Thymus (tissue), 11 donors: ENCODE measurements around the gene HES4. TPM values are rescaled to one million over a fixed set of nuclear protein-coding genes. Genes with fewer than 3 reads are reported as not detected.
"Not testable (repeated sequence)": the region's sequence is repeated elsewhere in the genome, so short reads cannot be mapped to it uniquely, and the experiment has no call there.

ENCODE experiments used
- DNase-seq, 9 donors: peaks; one replicate each; pipeline ENCODE4 v3.0.0-alpha.2; 2013; ENCODE audit warnings: low spot score in 9 of 9, low read depth in 6 of 9, missing footprints in 1 of 9
- H3K27ac ChIP-seq, 2 donors: one replicate each; pipeline ENCODE4 v1.5.1; 2013; ENCODE audit warnings: control low read depth in 1 of 2, low read depth in 1 of 2, low read length in 1 of 2, mild to moderate bottlenecking in 1 of 2, moderate library complexity in 1 of 2
- H3K27me3 ChIP-seq, 2 donors: one replicate each; pipeline ENCODE4 v1.5.1; 2013; ENCODE audit warnings: low read length in 1 of 2; ENCODE audit not compliant: control insufficient read depth in 2 of 2, insufficient read depth in 1 of 2
- H3K36me3 ChIP-seq, 2 donors: one replicate each; pipeline ENCODE4 v1.5.1; 2013; ENCODE audit warnings: low read length in 1 of 2, mild to moderate bottlenecking in 1 of 2, moderate library complexity in 1 of 2; ENCODE audit not compliant: control insufficient read depth in 2 of 2, insufficient read depth in 2 of 2
- H3K4me1 ChIP-seq, 2 donors: one replicate each; pipeline ENCODE4 v1.5.1; 2013; ENCODE audit warnings: low read length in 2 of 2; ENCODE audit not compliant: control insufficient read depth in 2 of 2, insufficient read depth in 2 of 2
- H3K4me3 ChIP-seq, 2 donors: one replicate each; pipeline ENCODE4 v1.5.1; 2013; ENCODE audit warnings: low read length in 2 of 2, control low read depth in 1 of 2, mild to moderate bottlenecking in 1 of 2
- H3K9me3 ChIP-seq, 2 donors: one replicate each; pipeline ENCODE4 v1.5.1; 2013; ENCODE audit warnings: low read length in 1 of 2, mild to moderate bottlenecking in 1 of 2; ENCODE audit not compliant: control insufficient read depth in 2 of 2, insufficient read depth in 1 of 2
- WGBS: extraction: QIAGEN DNeasy Blood & Tissue Kit; methylation state at CpG from one replicate; pipeline ENCODE4 v1.1.7; 2013; 5-methylcytosine and 5-hydroxymethylcytosine counted together
- polyA plus RNA-seq: library from polyadenylated mRNA; stranded (reverse); fragments of 200-250 nt; gene quantifications from one replicate; pipeline ENCODE4 v1.2.3, GENCODE V29; 2013
- total RNA-seq: library from RNA; stranded (reverse); fragments of 120-200 nt; gene quantifications from one replicate; pipeline ENCODE4 v1.2.4, GENCODE V29; 2013
- donor health status: healthy.

Gene HES4
- total and polyA plus RNA-seq, 2 donors: 15.5 to 61.3 TPM

- 74% methylated on average over 20 of the region's 20 CpGs for WGBS
- peak overlapping the region; percentile 61 to 98 for H3K27ac ChIP-seq
- H3K27me3 ChIP-seq: peaks cover under 1 to 1% of the 10 kb centered on the region in 2 donors
- peak in 1 of 9 donors; percentile 42 for DNase-seq
- H3K4me3 ChIP-seq: peak overlapping the region in 1 of 2 donors; percentile 85
- H3K9me3 ChIP-seq: peaks cover 0 to 16% of the 10 kb centered on the region in 2 donors
- peaks cover 14 to 34% of the 10 kb centered on the region in 2 donors for H3K4me1 ChIP-seq
- no peaks in the 10 kb centered on the region for H3K36me3 ChIP-seq
These were observed 15.1 kb upstream of the HES4 start for GRCh38 chr1:1014799-1015681.

- peaks cover 0 to 15% of the 10 kb centered on the region in 2 donors for H3K9me3 ChIP-seq
- H3K27me3 ChIP-seq: no peaks in the 10 kb centered on the region
- peak in 2 of 9 donors; percentile 64 to 81 for DNase-seq
- H3K4me3 ChIP-seq: peak overlapping the region; percentile 63 to 85
- H3K27ac ChIP-seq: peak overlapping the region; percentile 89 to 98
- H3K36me3 ChIP-seq: no peaks in the 10 kb centered on the region
- H3K4me1 ChIP-seq: peaks cover 14 to 32% of the 10 kb centered on the region in 2 donors
- 84% methylated on average over 41 of the region's 41 CpGs for WGBS
These were observed 14.2 kb upstream of the HES4 start for GRCh38 chr1:1013922-1014648.

- Histone ChIP-seq H3K27ac (peak within 1 kb of the TSS; percentile 91 to 98), H3K36me3 (no peaks in the 10 kb centered on the region), H3K27me3 (no peaks in the 10 kb centered on the region), H3K4me3 (peak within 1 kb of the TSS; percentile 63 to 85), H3K4me1 (peaks cover 12 to 29% of the 10 kb centered on the region in 2 donors), H3K9me3 (peaks cover 0 to 12% of the 10 kb centered on the region in 2 donors)
- WGBS: 10% methylated on average over 30 of the region's 30 CpGs
- peak; percentile 71 to 94 (median 81) for DNase-seq
These were observed 13.4 kb upstream of the HES4 start, which contains the start of gene ISG15 for GRCh38 chr1:1013105-1013921. TSS of gene ISG15 (plus strand) at chr1:1013497. CDS start at chr1:1013574, 77 bp downstream.

DNA sequence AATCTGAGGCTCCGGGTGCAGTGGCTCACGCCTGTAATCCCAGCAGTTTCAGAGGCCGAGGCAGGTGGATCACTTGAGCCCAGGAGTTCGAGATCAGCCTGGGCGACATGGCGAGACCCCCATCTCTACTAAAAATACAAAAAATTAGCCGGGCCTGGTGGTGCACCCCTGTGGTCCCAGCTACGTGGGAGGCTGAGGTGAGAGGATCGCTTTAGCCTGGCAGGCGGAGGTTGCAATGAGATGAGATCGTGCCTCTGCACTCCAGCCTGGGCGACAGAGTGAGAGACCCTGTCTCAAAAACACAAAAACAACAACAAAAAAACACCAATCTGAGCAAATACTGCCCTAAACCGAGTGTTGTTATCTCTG, 12.8 kb upstream of the HES4 start:
- Histone ChIP-seq H3K4me1 (peaks cover 12 to 29% of the 10 kb centered on the region in 2 donors), H3K9me3 (peaks cover 0 to 12% of the 10 kb centered on the region in 2 donors), H3K4me3 (peak overlapping the region; percentile 63 to 85), H3K27ac (peak overlapping the region; percentile 91 to 98)
- not testable (repeated sequence) for H3K27me3 ChIP-seq, H3K36me3 ChIP-seq, DNase-seq
- WGBS: 76% methylated on average over 13 of the region's 13 CpGs

GRCh38 chr1:1011396-1011949, 11.6 kb upstream of the HES4 start:
- peaks cover 2 to 6% of the 10 kb centered on the region in 2 donors for H3K27me3 ChIP-seq
- H3K4me1 ChIP-seq: peaks cover 12 to 29% of the 10 kb centered on the region in 2 donors
- H3K36me3 ChIP-seq: no peaks in the 10 kb centered on the region
- H3K27ac ChIP-seq: no peak overlapping the region
- H3K4me3 ChIP-seq: no peak overlapping the region
- peaks cover 0 to 12% of the 10 kb centered on the region in 2 donors for H3K9me3 ChIP-seq
- 73% methylated on average over 14 of the region's 14 CpGs for WGBS
- DNase-seq: no peak

DNA sequence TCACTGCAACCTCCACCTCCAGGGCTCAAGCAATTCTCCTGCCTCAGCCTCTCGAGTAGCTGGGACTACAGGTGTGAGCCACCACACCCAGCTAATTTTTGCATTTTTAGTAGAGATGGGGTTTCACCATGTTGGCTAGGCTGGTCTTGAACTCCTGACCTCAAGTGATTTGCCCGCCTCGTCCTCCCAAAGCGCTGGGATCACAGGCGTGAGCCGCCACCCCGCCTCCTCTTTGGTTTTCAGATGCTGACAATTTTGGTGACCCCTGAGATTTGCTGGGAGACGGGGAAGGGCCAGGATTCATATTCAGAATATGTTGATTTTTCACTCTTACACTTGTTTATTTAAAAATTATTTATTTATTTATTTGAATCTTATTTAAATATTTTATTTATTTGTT, 10.2 kb upstream of the HES4 start:
- not testable (repeated sequence) for DNase-seq, H3K9me3 ChIP-seq, H3K36me3 ChIP-seq, H3K27ac ChIP-seq, H3K4me3 ChIP-seq
- H3K27me3 ChIP-seq: peaks cover 6 to 19% of the 10 kb centered on the region in 2 donors
- H3K4me1 ChIP-seq: peaks cover 16 to 33% of the 10 kb centered on the region in 2 donors
- WGBS: 97% methylated on average over 8 of the region's 8 CpGs

DNA sequence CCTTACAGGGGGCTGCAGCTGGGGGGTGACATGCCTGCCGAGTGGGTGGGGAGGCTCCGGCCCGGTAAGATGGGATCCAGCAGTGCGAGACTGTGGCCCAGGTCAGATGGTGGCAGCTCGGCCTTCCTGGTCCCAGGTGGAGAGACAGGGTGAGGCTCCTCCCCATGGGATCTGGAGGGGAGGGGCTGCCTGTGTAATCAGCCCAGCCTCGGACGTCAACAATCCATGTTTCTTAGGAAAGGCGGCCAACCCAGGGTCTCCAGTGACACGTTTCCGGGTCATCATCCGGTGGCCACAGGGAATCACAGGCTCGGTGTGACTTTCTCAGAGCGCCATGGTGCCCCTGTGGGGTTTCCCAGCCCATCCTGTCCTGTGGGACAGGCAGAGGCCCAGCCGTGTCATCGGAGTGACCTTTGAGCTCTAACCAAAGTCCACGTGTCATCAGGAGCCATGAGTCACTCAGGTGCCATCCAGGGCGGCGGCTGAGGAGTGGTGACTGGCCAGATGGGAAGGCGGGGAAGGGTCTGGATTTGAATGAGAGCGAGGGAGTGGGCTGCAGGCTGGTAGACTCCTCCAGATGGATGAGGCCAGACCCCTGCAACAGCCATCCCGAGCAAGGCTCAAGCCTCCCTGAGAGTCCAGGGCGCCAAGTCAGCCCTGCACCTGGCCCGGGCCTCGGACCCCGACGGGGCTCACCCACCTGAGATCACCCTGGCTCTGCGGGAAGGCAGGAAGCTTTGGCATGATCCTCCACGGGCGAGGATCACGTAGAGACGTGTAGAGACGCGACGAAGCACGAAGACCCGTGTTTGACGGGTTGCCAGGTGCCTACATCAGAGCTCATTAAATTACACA, 6.6 kb upstream of the HES4 start:
- DNase-seq: no peak
- H3K36me3 ChIP-seq: no peaks in the 10 kb centered on the region
- no peak overlapping the region for H3K27ac ChIP-seq
- H3K4me3 ChIP-seq: no peak overlapping the region
- no peaks in the 10 kb centered on the region for H3K9me3 ChIP-seq
- H3K4me1 ChIP-seq: peaks cover 11 to 24% of the 10 kb centered on the region in 2 donors
- 94% methylated on average over 37 of the region's 37 CpGs for WGBS
- H3K27me3 ChIP-seq: peaks cover 17 to 53% of the 10 kb centered on the region in 2 donors
